Small intestine (tissue), 7 donors: Measurements from ENCODE around the gene SUB1. TPM values are rescaled to one million over a fixed set of nuclear protein-coding genes. Genes with fewer than 3 reads are reported as not detected.

ENCODE experiments used
- DNase-seq, 2 donors: peaks; one replicate each; pipeline versions ENCODE4 v3.0.0 to v3.0.0-alpha.2; 2013
- FAIRE-seq: peaks from 2 replicates; lab custom pipeline; 2012; peaks lifted over from hg19 to GRCh38; lab: Jason Lieb, UNC
- H3K27ac ChIP-seq, 3 donors: one replicate each; pipeline ENCODE4 v1.5.1; 2013; ENCODE audit warnings: low read length in 2 of 3, mild to moderate bottlenecking in 2 of 3, control low read depth in 1 of 3, inconsistent platforms in 1 of 3, low read depth in 1 of 3, moderate library complexity in 1 of 3
- H3K27me3 ChIP-seq, 3 donors: one replicate each; pipeline ENCODE4 v1.6.1; 2013; ENCODE audit warnings: low read length in 3 of 3, inconsistent platforms in 1 of 3; ENCODE audit not compliant: control insufficient read depth in 3 of 3, insufficient read depth in 3 of 3
- H3K36me3 ChIP-seq, 3 donors: one replicate each; pipeline ENCODE4 v1.6.1; 2013; ENCODE audit warnings: low read length in 3 of 3, inconsistent platforms in 1 of 3, low read depth in 1 of 3, mild to moderate bottlenecking in 1 of 3, moderate library complexity in 1 of 3; ENCODE audit not compliant: control insufficient read depth in 3 of 3, insufficient read depth in 2 of 3
- H3K4me1 ChIP-seq, 3 donors: one replicate each; pipeline ENCODE4 v1.6.1; 2013; ENCODE audit warnings: low read length in 2 of 3, inconsistent platforms in 1 of 3, low read depth in 1 of 3, mild to moderate bottlenecking in 1 of 3, moderate library complexity in 1 of 3; ENCODE audit not compliant: control insufficient read depth in 3 of 3, insufficient read depth in 2 of 3
- H3K4me3 ChIP-seq, 3 donors: one replicate each; pipeline ENCODE4 v1.5.1; 2013; ENCODE audit warnings: low read length in 3 of 3, control low read depth in 1 of 3, inconsistent platforms in 1 of 3, low read depth in 1 of 3, mild to moderate bottlenecking in 1 of 3, moderate library complexity in 1 of 3
- H3K9me3 ChIP-seq, 2 donors: one replicate each; pipeline ENCODE4 v1.6.1; 2013; ENCODE audit warnings: low read depth in 1 of 2, low read length in 1 of 2; ENCODE audit not compliant: control insufficient read depth in 2 of 2, insufficient read depth in 1 of 2
- WGBS, 3 donors: extraction: QIAGEN DNeasy Blood & Tissue Kit; methylation state at CpG; one replicate each; pipeline ENCODE4 v1.1.7; 2013; 5-methylcytosine and 5-hydroxymethylcytosine counted together
- polyA plus RNA-seq, 4 donors: library from polyadenylated mRNA; stranded (reverse) in 3 of 4; unstranded in 1 of 4; fragments of 200-250 nt in 3 of 4; fragments of 120-200 nt in 1 of 4; gene quantifications; one replicate each; pipeline versions ENCODE4 v1.2.1 to v1.2.3, GENCODE V29; 2013
- donor health status: healthy with polysubstance abuse.
- donor health status: control.
- donor health status: control.
- donor health status: Bipolar disorder and iron deficiency.
- donor health status: healthy.

Gene SUB1
- polyA plus RNA-seq, 4 donors: 113 to 226 (median 175) TPM

- no peaks in the 10 kb centered on the region for H3K27me3 ChIP-seq
- no peak overlapping the region for H3K4me3 ChIP-seq
- H3K27ac ChIP-seq: no peak overlapping the region
- peaks cover 9 to 20% (median 16%) of the 10 kb centered on the region in 3 donors for H3K36me3 ChIP-seq
- DNase-seq (no peak), FAIRE-seq (no peak)
- peaks cover 0 to 2% (median 0%) of the 10 kb centered on the region in 3 donors for H3K4me1 ChIP-seq
- WGBS, 3 donors: 70 to 78% (median 77%) methylated on average over 3 of the region's 3 CpGs
- no peaks in the 10 kb centered on the region for H3K9me3 ChIP-seq
These were observed 13.0 kb downstream of the SUB1 start for GRCh38 chr5:32598260-32598937.

GRCh38 chr5:32598997-32599549 is 13.7 kb downstream of the SUB1 start:
- no peak for FAIRE-seq
- no peak overlapping the region for H3K27ac ChIP-seq
- 53 to 68% (median 55%) methylated on average over 3 of the region's 3 CpGs for WGBS, 3 donors

GRCh38 chr5:32600054-32600622 is 14.8 kb downstream of the SUB1 start:
- H3K27me3 ChIP-seq: no peaks in the 10 kb centered on the region
- no peak overlapping the region for H3K27ac ChIP-seq
- H3K9me3 ChIP-seq: no peaks in the 10 kb centered on the region
- peaks cover 0 to 2% (median 0%) of the 10 kb centered on the region in 3 donors for H3K4me1 ChIP-seq
- H3K36me3 ChIP-seq: peaks cover 6 to 18% (median 13%) of the 10 kb centered on the region in 3 donors
- no peak for DNase-seq
- no peak overlapping the region for H3K4me3 ChIP-seq
- 70 to 90% (median 89%) methylated on average over 4 of the region's 4 CpGs for WGBS, 3 donors
- no peak for FAIRE-seq

More at GRCh38 chr5:32598997-32599549, 13.7 kb downstream of the SUB1 start:
- peaks cover 9 to 19% (median 12%) of the 10 kb centered on the region in 3 donors for H3K36me3 ChIP-seq
- no peaks in the 10 kb centered on the region for H3K27me3 ChIP-seq
- no peak overlapping the region for H3K4me3 ChIP-seq
- no peak for DNase-seq
- H3K4me1 ChIP-seq: peaks cover 0 to 2% (median 0%) of the 10 kb centered on the region in 3 donors
- no peaks in the 10 kb centered on the region for H3K9me3 ChIP-seq

- Histone ChIP-seq H3K27me3 (no peaks in the 10 kb centered on the region), H3K4me1 (peaks cover 0 to 2% (median 0%) of the 10 kb centered on the region in 3 donors), H3K36me3 (peaks cover 3 to 19% (median 12%) of the 10 kb centered on the region in 3 donors), H3K4me3 (no peak overlapping the region), H3K27ac (no peak overlapping the region), H3K9me3 (no peaks in the 10 kb centered on the region)
- WGBS, 3 donors: 87 to 94% (median 91%) methylated on average over 1 of the region's 1 CpG
- FAIRE-seq: no peak
- DNase-seq: no peak
These were observed 16.4 kb downstream of the SUB1 start for GRCh38 chr5:32601623-32602295.

GRCh38 chr5:32602906-32603305 is 17.5 kb downstream of the SUB1 start:
- no peak for FAIRE-seq
- 92 to 93% (median 93%) methylated on average over 2 of the region's 2 CpGs for WGBS, 3 donors
- peaks cover 0 to 18% (median 13%) of the 10 kb centered on the region in 3 donors for H3K36me3 ChIP-seq

GRCh38 chr5:32604800-32605765 is 19.7 kb downstream of the SUB1 start:
- DNase-seq (no peak), FAIRE-seq (no peak)
- 87 to 95% (median 92%) methylated on average over 4 of the region's 4 CpGs for WGBS, 3 donors
- Histone ChIP-seq H3K4me1 (no peaks in the 10 kb centered on the region), H3K9me3 (no peaks in the 10 kb centered on the region), H3K4me3 (no peak overlapping the region), H3K36me3 (peaks cover 0 to 16% (median 11%) of the 10 kb centered on the region in 3 donors), H3K27me3 (no peaks in the 10 kb centered on the region), H3K27ac (no peak overlapping the region)

More at GRCh38 chr5:32602906-32603305, 17.5 kb downstream of the SUB1 start:
- DNase-seq: no peak
- Histone ChIP-seq H3K4me3 (no peak overlapping the region), H3K4me1 (peaks cover 0 to 2% (median 0%) of the 10 kb centered on the region in 3 donors), H3K27me3 (no peaks in the 10 kb centered on the region), H3K9me3 (no peaks in the 10 kb centered on the region), H3K27ac (no peak overlapping the region)

GRCh38 chr5:32605766-32606152 is 20.4 kb downstream of the SUB1 start:
- H3K4me3 ChIP-seq: no peak overlapping the region
- no peaks in the 10 kb centered on the region for H3K9me3 ChIP-seq
- DNase-seq (no peak), FAIRE-seq (no peak)
- 91 to 98% (median 97%) methylated on average over 2 of the region's 2 CpGs for WGBS, 3 donors
- H3K27me3 ChIP-seq: no peaks in the 10 kb centered on the region
- H3K36me3 ChIP-seq: peaks cover 0 to 12% (median 9%) of the 10 kb centered on the region in 3 donors
- H3K27ac ChIP-seq: no peak overlapping the region
- H3K4me1 ChIP-seq: no peaks in the 10 kb centered on the region
